ENCODE measurements around the gene ITPR3. TPM values are rescaled to one million over a fixed set of nuclear protein-coding genes. Genes with fewer than 3 reads are reported as not detected.

The ITPR3 gene
- total RNA-seq, 1 donor from 2014 or later = 59.5 TPM

DNA sequence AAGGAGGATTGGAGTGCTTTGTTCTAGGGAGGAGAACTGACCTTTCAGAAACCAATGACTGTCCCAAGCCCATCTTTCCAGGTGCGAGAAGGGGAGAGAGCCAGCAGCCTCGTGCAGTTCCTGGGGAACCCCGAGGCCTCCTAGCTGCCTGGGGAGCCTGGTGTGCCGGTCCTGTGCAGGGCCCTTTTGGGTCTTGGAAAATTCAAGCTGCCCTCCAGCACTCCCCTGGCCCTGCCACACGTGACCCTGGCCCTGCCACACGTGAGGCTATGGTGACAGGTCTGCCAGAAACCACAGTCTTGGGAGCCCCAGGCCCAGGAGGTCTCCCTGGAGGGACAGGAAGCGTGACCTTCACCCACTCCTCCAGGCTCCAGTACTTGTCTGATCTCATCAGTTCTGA is 109.9 kb downstream of the ITPR3 start:
- DNase-seq (ENCODE audit: low read depth, low spot score) = no peak

DNA sequence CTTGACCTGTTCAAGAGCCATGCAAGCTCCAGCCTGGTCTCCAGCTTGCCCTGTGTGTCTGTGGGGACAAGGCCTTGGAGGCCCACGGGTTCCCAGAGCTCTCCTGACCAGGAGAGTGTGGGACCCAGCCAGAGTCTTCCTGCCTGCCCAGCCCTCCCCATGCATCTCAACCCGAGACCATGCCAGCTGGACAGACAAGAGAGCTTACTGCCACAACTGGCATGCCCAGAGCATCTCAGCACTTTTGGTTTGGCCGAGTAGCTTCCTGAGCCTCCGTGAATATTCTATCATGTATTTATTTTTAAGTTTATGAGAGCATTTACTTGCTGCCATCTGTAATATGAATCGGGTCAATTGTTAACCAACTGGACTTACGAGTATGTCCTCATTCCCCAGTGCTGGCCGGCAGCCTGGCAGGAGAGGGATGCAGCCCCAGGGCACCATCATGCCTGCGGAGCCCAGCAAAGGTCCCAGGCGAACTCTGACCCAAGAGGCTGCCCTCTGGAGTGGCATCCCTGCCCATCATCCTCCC is 110.7 kb downstream of the ITPR3 start:
- DNase-seq (ENCODE audit: low read depth, low spot score) = no peak

DNA sequence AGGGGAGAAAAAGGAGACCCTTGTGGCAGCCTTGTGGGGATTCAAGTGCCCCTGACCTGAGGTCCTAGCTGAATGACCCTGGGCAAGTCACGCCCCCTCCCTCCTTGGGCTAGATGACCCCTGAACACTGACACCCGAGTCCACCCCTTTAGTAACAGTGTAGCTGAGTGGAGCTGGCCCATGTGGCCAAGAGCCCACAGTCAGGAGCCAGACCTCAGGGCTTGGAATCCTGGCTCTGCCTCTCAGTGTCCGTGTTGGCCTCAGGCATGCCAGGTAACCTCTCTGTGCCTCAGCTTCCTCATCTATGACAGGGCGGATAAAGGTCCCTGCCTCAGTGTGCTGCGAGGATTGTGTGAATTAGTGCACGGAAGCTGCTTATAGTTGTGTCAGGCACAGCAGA is 111.3 kb downstream of the ITPR3 start:
- DNase-seq (ENCODE audit: low read depth, low spot score) = no peak

DNA sequence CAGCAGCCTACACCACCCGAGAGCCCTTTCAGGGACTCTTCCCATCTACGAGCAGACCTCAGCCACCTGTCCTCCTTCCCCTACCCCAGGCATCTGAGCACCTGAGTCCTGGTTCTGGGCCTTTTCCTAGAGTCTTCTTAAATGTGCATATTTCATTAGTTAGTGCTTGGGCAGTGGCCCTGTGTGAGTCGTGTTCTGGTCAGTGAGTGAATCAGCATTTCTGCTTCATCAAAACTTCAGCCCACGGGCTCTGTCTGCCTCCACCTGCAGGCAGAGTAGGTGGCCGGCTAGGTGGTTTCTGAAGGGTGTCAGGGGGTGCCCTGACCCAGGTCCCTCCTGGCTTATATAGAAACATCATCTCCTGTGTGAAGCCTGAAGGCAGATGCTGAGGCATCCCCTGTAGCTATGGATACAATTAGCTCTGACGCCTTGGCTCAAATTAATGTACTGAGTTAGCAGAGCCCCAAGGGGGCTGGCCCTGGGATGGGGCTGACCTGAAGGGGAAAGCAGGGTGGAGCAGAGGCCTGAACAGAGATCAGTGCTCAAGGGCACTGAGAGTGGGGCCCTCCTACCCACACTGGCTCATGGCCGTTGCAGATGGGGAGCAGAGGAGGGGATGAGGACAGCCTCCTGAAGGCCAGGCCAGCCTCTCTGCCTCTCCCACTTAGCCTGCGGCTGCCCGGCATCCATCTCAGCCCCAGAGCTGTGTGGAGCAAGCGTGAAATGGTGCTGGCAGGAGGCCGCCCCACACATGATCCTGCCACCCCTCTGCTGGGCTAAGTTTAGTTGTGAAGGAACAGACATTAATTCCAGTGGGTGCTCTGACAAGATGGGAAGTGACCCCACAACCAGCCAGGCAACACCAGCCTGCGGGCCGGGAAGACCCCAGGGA is 111.9 kb downstream of the ITPR3 start:
- no peak for DNase-seq (ENCODE audit: low read depth, low spot score)

DNA sequence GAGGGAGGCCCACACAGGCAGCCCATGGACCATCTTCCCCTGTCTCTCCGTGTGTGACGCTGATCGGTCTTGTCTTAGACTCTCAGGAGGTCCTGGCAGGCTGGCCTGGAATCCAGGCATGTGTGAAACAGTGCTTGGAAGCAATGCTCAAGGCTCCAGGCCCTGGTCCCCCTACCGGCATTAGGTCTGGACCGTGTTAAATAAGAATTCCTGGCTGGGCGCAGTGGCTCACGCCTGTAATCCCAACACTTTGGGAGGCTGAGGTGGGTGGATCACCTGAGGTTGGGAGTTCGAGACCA is 112.5 kb downstream of the ITPR3 start:
- no peak for DNase-seq (ENCODE audit: low read depth, low spot score)

DNA sequence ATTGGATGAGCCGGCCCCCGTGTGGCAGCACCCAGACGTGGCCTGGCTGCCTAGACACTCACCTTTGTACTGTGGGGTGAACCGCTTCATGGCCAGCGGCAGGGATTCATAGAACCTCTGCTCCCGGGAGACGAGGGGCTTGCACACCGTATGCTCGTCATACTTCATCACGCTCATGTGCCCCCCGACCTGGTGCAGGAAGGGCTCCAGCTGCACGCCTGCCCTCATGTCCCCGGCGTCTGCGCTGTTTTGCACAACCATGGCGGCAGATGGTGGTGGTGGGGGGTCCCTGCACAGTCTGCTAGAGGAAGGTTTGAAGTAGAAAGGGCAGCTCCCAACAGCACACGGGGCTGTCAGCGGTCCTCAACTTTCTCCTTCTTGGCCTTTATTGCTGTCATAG is 114.1 kb downstream of the ITPR3 start:
- no peak for DNase-seq (ENCODE audit: low read depth, low spot score)

DNA sequence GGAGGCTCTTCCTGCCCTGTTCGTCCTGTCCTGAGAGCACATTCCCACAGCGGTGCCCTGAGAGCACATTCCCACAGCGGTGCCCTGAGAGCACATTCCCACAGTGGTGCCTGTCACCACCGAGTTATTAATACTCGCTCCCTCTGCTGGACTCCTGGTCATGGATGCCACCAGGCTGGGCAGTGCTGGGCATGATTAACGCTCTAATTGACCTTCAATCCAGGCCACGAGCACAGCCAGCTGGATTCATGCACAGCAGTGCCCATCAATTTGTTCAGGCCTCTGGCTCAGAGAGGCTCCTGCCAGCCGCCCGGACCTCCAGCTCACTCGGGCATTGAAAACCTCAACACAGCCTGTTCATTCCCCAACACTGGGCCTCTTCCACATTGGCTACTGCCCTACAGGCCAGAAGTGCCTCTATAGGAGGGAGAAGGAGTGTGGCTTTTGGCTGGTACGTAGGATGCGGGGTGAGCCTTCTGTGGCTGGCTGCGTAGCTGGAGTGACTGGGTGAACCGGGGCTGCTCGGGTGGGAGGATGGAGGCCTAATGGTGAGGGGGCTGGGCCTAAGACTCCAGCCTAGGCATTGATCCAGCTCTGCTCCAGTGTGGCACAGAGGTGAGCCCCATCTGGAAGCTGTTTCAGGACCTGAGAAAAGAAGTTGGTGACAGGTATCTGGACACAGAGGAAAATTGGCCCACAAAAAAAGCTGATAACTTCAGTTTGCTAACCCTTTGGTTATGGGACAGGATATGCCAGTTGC is 116.3 kb downstream of the ITPR3 start:
- DNase-seq (ENCODE audit: low read depth, low spot score) = no peak

DNA sequence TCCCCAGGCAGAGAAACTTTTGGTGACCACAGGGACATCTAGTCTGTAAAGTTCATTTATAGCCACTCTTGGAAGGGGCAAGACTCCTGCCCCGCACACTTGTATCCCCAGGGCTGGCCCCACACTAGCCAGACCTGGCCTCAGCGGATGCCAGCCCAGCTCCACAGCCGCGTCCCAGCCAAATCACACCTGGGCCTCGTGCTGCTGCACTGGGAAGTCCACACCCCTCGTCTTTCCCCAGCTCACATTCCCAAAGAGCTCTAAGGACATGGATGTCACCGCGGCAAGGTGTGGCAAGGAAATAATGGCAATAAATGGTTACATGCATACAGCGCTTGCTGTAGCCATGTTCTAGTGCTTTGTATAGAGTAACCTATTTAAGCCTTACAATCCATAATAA is 117.0 kb downstream of the ITPR3 start:
- DNase-seq (ENCODE audit: low read depth, low spot score) = no peak

DNA sequence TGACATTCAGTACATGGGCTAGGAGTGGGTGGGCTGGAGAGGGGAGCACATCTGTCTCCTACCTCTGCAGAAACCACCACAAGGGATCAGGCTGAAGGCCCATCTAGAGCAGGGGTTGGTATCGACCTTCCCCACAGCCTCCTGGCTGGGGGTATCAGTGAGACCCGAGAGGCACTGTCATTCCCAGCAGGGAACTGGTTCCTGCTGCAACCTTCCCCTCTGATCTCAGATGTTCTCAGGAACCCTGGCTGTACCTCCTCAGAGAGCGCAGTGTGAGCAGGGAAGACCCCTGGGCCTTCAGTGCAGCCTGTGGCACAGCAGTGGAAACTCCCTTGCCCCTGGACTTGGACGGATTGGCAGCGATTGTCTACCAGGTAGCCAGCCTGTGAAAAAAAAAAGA is 117.8 kb downstream of the ITPR3 start:
- DNase-seq (ENCODE audit: low read depth, low spot score) = no peak

DNA sequence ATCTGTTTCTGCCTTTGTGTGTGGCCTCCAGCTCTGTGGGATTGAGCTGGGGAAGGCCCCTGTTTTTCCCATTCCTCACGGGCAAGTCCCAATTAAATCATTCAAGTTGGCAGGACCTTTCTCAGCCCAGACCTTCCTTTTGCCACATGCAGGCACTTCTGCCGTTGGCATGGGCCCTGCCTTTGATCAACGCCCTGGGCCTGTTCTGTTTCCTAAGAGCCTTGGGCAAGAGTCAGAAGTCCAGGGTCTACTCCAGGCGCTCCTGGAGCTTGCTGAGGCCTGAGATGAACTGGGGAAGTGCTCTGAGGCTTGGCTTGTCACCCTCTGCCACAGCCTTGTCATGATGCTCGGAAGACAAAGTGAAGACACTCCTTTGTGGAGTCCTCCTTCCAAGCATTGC is 118.4 kb downstream of the ITPR3 start:
- DNase-seq (ENCODE audit: low read depth, low spot score) = no peak

DNA sequence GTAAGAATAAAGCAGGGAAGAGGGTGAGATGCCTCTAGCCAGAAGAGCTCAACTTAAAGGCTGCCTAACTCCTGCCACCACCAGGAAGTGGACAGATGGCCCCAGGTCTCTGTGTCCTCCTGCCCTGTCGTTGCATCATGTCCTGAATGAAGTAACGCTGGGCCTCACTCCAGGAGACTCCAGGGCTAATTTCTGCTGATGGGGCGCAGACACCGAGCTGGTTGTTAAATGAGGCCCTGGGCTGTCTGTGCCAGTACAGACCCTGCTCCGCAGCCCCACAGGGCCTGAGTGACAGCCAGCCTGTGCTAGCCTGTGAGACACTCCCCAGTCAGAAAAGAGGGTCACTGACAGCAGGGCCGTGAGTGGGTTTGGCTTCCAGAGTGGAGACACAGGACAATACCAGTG is 119.1 kb downstream of the ITPR3 start:
- no peak for DNase-seq (ENCODE audit: low read depth, low spot score)

DNA sequence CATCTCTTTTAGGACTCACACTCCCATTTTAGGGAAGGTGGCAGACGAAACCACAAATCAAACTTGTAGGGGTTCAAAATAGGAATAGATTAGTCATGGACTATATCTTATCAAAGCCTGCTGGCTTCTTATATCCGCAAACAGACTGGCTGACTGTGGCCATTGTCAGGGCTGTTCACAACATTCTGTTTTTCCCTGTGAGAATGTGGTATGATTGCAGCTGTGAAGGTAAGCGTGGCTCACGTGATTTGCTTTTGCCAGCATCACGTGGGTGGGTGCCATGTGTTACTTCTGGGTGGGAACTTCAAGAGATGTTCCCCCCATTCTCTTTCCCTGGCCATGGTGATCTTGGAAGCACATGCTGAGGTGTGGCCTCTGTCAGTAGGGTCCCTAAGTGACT is 119.7 kb downstream of the ITPR3 start:
- no peak for DNase-seq (ENCODE audit: low read depth, low spot score)

DNA sequence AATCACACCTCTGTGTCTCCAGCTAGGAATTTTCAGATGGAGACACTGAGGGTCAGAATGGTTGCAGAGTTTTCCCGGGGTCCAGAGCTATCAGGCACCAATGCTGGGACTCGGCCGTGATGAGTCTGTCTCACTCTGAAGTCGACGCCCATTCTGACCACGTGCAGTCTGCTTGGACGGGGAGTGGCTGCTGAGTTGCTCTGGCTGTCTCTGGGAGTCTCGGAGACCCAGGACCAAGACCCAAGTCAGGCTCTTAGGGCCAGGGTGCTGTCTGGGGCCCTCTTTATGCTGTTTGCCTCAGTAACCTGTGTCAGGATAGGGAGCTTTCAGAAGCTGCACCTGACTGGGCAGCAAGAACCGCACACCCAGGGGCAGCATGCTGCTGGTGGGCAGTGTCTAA is 121.0 kb downstream of the ITPR3 start:
- no peak for DNase-seq (ENCODE audit: low read depth, low spot score)

DNA sequence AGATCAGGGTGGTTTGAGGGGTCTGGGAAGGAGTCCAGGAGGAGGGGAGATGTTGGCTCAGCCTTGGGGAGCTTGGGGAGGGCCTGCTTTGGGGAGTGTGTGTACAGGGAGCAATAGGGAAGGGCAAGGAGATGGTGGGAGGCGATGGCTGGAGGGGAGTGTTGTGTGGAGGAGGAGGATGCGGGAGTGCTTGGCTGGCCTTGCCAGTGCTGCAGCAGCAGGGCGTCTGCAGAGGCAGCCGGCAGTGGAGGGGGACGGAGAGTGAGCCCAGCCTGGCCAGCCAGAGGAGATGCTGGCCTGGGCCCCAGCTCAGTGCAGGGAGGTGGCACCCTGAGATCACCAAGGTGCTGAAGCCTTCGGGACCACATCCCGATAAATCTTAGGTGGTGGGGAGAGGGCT is 121.7 kb downstream of the ITPR3 start:
- DNase-seq (ENCODE audit: low read depth, low spot score) = no peak

DNA sequence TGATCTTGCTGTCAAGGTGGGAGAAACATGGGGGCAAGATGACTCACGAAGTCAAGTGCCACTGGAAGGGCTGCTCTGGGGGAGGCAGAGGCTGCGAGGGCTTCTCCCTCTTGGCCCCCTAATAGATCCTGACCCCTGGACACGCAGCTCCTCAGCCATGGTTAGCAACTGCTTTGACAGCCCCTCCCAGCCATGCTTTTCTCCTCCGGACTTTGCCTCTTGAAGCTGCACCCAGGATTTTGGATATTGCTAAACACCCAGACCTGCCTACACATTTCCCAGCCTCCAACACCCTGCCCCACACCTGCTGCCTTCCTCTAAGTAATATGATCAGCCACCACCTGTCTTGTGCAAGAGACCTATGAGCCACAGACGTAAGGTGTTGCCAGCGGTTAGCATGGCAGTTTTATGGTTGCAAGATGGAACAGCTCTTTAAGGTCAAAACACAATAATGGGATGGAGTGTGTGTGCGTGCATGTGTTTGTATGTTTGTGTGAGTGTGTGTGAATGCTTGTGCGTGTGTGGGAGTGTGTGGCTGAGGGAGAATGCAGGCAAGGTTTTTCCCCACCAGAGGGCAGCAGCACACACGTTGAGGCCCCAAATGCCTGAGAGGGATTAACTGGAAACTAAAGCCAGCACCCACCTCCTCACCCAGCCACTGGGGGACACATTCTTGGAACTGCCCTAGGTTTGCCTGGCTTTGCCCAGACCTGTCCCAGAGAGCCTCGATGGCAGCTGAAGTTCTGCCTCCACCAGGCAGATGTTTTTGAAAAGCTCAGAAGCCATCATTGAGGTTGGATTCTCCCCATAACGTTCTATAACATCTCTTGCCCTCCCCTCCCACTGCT is 123.1 kb downstream of the ITPR3 start:
- DNase-seq (ENCODE audit: low read depth, low spot score) = no peak

DNA sequence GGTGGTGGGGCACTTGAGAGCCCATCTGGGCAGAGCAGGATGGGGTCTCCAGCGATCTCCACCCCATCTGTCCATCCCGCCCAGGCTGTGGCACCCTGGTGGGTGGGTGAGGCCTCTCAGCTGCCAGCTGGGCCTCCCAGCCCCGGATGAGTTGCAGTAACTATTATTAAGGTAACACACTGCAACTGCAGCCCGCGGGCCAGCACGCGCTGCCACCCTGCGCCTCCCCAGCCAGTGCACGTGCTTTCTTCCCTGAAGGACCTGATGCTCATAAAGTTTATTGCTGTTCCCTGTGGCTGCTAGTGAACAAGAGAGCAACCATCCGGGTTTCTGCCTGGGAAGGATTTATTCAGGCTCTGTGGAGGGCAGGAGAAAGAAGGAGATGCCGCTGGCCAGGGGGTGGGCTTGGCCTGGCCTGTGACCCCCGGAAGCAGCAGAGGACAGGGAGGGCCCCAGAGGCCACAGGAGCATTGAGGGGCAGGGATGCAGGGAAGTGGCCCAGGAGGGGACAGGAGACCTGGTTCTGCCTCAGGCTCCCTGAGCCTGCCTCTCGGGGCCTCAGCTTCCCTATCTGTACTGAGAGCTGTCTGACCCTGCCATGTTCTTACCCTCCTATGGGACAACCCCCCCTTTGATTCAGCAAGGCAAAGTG is 123.9 kb downstream of the ITPR3 start:
- DNase-seq (ENCODE audit: low read depth, low spot score) = no peak

DNA sequence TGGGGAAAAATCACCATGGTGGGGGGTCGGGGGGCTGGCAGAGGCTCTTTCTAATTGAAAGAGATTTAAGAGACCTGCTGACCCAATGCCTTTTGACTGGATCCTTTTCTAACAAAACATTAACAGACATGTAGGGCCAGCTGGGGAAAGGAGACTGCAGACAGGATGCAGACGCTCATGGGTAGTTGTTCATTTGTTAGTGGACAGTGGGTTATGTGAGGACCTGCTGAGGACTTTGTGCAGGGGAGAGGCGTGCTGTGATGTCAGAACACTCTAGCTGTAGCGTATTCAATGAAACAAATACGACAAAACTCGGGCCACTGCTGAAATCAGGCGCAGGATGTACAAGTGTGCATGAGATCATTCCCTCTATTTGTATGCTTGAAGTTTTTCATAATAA is 124.4 kb downstream of the ITPR3 start:
- no peak for DNase-seq (ENCODE audit: low read depth, low spot score)

Data from pulmonary artery endothelial cell (primary cell).